Activated T-helper 17 cell treated with anti-CD3 and anti-CD28 coated beads, Interleukin-2, amount 50 U/mL, for 72 hours (primary cell): ENCODE results near the gene CYP27A1. TPM values are rescaled to one million over a fixed set of nuclear protein-coding genes. Genes with fewer than 3 reads are reported as not detected.

ENCODE experiments used
- ATAC-seq: fragments of 150-1000 bp; cut with Tn5 transposase; replicated peaks from 2 replicates; pipeline ENCODE4 v1.10.0; 2021; ENCODE audit warnings: mild to moderate bottlenecking, moderate library complexity
- H3K27ac Mint-ChIP-seq: one replicate; pipeline ENCODE4 v1.8.0; 2022; ENCODE audit warnings: mixed read lengths
- H3K27me3 Mint-ChIP-seq: one replicate; pipeline ENCODE4 v1.8.0; 2022; ENCODE audit warnings: mixed read lengths
- H3K36me3 Mint-ChIP-seq: one replicate; pipeline ENCODE4 v1.8.0; 2022; ENCODE audit warnings: low read depth, mild to moderate bottlenecking, mixed read lengths
- H3K4me1 Mint-ChIP-seq: one replicate; pipeline ENCODE4 v1.8.0; 2022; ENCODE audit warnings: mixed read lengths
- H3K4me3 Mint-ChIP-seq: one replicate; pipeline ENCODE4 v1.8.0; 2022; ENCODE audit warnings: mild to moderate bottlenecking, mixed read lengths
- H3K9me3 Mint-ChIP-seq: one replicate; pipeline ENCODE4 v1.8.0; 2022; ENCODE audit warnings: mixed read lengths
- total RNA-seq, 2 donors: library from RNA; stranded (reverse); gene quantifications; one replicate each; pipeline ENCODE4 v1.2.3, GENCODE V29; 2022

Gene CYP27A1
- total RNA-seq, 2 donors from 2014 or later = 0.66 TPM; not detected in 1

GRCh38 chr2:218786133-218786532, 4.2 kb downstream of the CYP27A1 start:
- ATAC-seq = no peak
- H3K4me1 Mint-ChIP-seq = no peaks in the 10 kb centered on the region
- H3K27me3 Mint-ChIP-seq = peaks cover 17% of the 10 kb centered on the region
- H3K9me3 Mint-ChIP-seq = no peaks in the 10 kb centered on the region
- peaks cover under 1% of the 10 kb centered on the region for H3K36me3 Mint-ChIP-seq
- no peak overlapping the region for H3K27ac Mint-ChIP-seq
- H3K4me3 Mint-ChIP-seq = no peak overlapping the region

- H3K27me3 Mint-ChIP-seq = peaks cover 1% of the 10 kb centered on the region
- no peaks in the 10 kb centered on the region for H3K36me3 Mint-ChIP-seq
These were observed 6.7 kb downstream of the CYP27A1 start for GRCh38 chr2:218788529-218789255.

GRCh38 chr2:218792433-218792832, 10.5 kb downstream of the CYP27A1 start:
- Mint-ChIP-seq H3K27ac (no peak overlapping the region), H3K4me3 (no peak overlapping the region), H3K9me3 (no peaks in the 10 kb centered on the region), H3K27me3 (no peaks in the 10 kb centered on the region), H3K36me3 (no peaks in the 10 kb centered on the region), H3K4me1 (no peaks in the 10 kb centered on the region)
- no peak for ATAC-seq

More at GRCh38 chr2:218788529-218789255, 6.7 kb downstream of the CYP27A1 start:
- H3K4me1 Mint-ChIP-seq = no peaks in the 10 kb centered on the region
- no peak for ATAC-seq
- no peak overlapping the region for H3K4me3 Mint-ChIP-seq
- H3K9me3 Mint-ChIP-seq = no peaks in the 10 kb centered on the region
- no peak overlapping the region for H3K27ac Mint-ChIP-seq

- Mint-ChIP-seq H3K36me3 (no peaks in the 10 kb centered on the region), H3K9me3 (no peaks in the 10 kb centered on the region), H3K4me1 (no peaks in the 10 kb centered on the region), H3K4me3 (no peak overlapping the region), H3K27me3 (peaks cover 10% of the 10 kb centered on the region), H3K27ac (no peak overlapping the region)
- no peak for ATAC-seq
These were observed 14.7 kb downstream of the CYP27A1 start for GRCh38 chr2:218796691-218797090.

- H3K36me3 Mint-ChIP-seq = no peaks in the 10 kb centered on the region
- no peaks in the 10 kb centered on the region for H3K9me3 Mint-ChIP-seq
- no peaks in the 10 kb centered on the region for H3K4me1 Mint-ChIP-seq
- no peak overlapping the region for H3K4me3 Mint-ChIP-seq
- H3K27ac Mint-ChIP-seq = no peak overlapping the region
- H3K27me3 Mint-ChIP-seq = peaks cover 10% of the 10 kb centered on the region
- ATAC-seq = no peak
These were observed 17.0 kb downstream of the CYP27A1 start for GRCh38 chr2:218798767-218799504.

GRCh38 chr2:218799990-218800389, 18.0 kb downstream of the CYP27A1 start:
- H3K27me3 Mint-ChIP-seq = peaks cover 13% of the 10 kb centered on the region
- peaks cover 3% of the 10 kb centered on the region for H3K9me3 Mint-ChIP-seq
- H3K36me3 Mint-ChIP-seq = no peaks in the 10 kb centered on the region
- H3K4me3 Mint-ChIP-seq = no peak overlapping the region
- no peaks in the 10 kb centered on the region for H3K4me1 Mint-ChIP-seq
- H3K27ac Mint-ChIP-seq = no peak overlapping the region
- no peak for ATAC-seq

GRCh38 chr2:218802386-218802994, 20.5 kb downstream of the CYP27A1 start:
- no peak for ATAC-seq
- Mint-ChIP-seq H3K27me3 (peaks cover 20% of the 10 kb centered on the region), H3K27ac (no peak overlapping the region), H3K4me3 (no peak overlapping the region), H3K36me3 (no peaks in the 10 kb centered on the region), H3K9me3 (peaks cover 7% of the 10 kb centered on the region), H3K4me1 (no peaks in the 10 kb centered on the region)

- Mint-ChIP-seq H3K4me1 (no peaks in the 10 kb centered on the region), H3K9me3 (peaks cover 7% of the 10 kb centered on the region), H3K27ac (no peak overlapping the region), H3K36me3 (no peaks in the 10 kb centered on the region), H3K4me3 (no peak overlapping the region), H3K27me3 (peaks cover 19% of the 10 kb centered on the region)
- no peak for ATAC-seq
These were observed 22.9 kb downstream of the CYP27A1 start for GRCh38 chr2:218804817-218805216.

- peaks cover 7% of the 10 kb centered on the region for H3K9me3 Mint-ChIP-seq
- H3K4me1 Mint-ChIP-seq = no peaks in the 10 kb centered on the region
- H3K27ac Mint-ChIP-seq = no peak overlapping the region
- H3K27me3 Mint-ChIP-seq = peaks cover 18% of the 10 kb centered on the region
- ATAC-seq = no peak
- H3K4me3 Mint-ChIP-seq = no peak overlapping the region
- H3K36me3 Mint-ChIP-seq = no peaks in the 10 kb centered on the region
These were observed 23.7 kb downstream of the CYP27A1 start for GRCh38 chr2:218805627-218806026.

GRCh38 chr2:218806346-218806978, 24.5 kb downstream of the CYP27A1 start:
- H3K9me3 Mint-ChIP-seq = peaks cover 7% of the 10 kb centered on the region
- no peaks in the 10 kb centered on the region for H3K4me1 Mint-ChIP-seq
- ATAC-seq = no peak
- no peak overlapping the region for H3K27ac Mint-ChIP-seq
- H3K36me3 Mint-ChIP-seq = no peaks in the 10 kb centered on the region
- H3K4me3 Mint-ChIP-seq = no peak overlapping the region
- peaks cover 22% of the 10 kb centered on the region for H3K27me3 Mint-ChIP-seq

GRCh38 chr2:218807626-218808025, 25.7 kb downstream of the CYP27A1 start:
- Mint-ChIP-seq H3K4me1 (no peaks in the 10 kb centered on the region), H3K27me3 (peaks cover 24% of the 10 kb centered on the region), H3K4me3 (no peak overlapping the region), H3K9me3 (peaks cover 7% of the 10 kb centered on the region), H3K27ac (no peak overlapping the region), H3K36me3 (no peaks in the 10 kb centered on the region)
- no peak for ATAC-seq

GRCh38 chr2:218809515-218809914, 27.6 kb downstream of the CYP27A1 start:
- Mint-ChIP-seq H3K4me1 (no peaks in the 10 kb centered on the region), H3K36me3 (no peaks in the 10 kb centered on the region), H3K27ac (no peak overlapping the region), H3K4me3 (no peak overlapping the region), H3K9me3 (peaks cover 7% of the 10 kb centered on the region), H3K27me3 (peaks cover 24% of the 10 kb centered on the region)
- no peak for ATAC-seq

GRCh38 chr2:218810256-218810655, 28.3 kb downstream of the CYP27A1 start:
- Mint-ChIP-seq H3K27me3 (peaks cover 19% of the 10 kb centered on the region), H3K4me3 (no peak overlapping the region), H3K27ac (no peak overlapping the region), H3K36me3 (no peaks in the 10 kb centered on the region), H3K4me1 (no peaks in the 10 kb centered on the region), H3K9me3 (peaks cover 1% of the 10 kb centered on the region)
- no peak for ATAC-seq

- Mint-ChIP-seq H3K36me3 (no peaks in the 10 kb centered on the region), H3K4me1 (no peaks in the 10 kb centered on the region), H3K27ac (no peak overlapping the region), H3K4me3 (no peak overlapping the region), H3K27me3 (peaks cover 16% of the 10 kb centered on the region), H3K9me3 (no peaks in the 10 kb centered on the region)
- ATAC-seq = no peak
These were observed 29.4 kb downstream of the CYP27A1 start for GRCh38 chr2:218811382-218811781.
